HCT116 (cell line): Measurements from ENCODE around the gene ACTN3. TPM values are rescaled to one million over a fixed set of nuclear protein-coding genes. Genes with fewer than 3 reads are reported as not detected.

Experiments used
- ATAC-seq: fragments of 200-7000 bp; cut with Tn5 transposase; 2 replicates; pipeline ENCODE4 v1.9.1; 2020; ENCODE audit warnings: mild to moderate bottlenecking, moderate library complexity
- BruUV-seq: library from RNA; stranded (reverse); fragments of 400-500 nt; replicated peaks from 2 replicates; lab custom pipeline; 2021; lab: Mats Ljungman, UMichigan
- CTCF ChIA-PET: fragments of 300-600 bp; sonication (Branson Sonifier 250); formaldehyde crosslinking; loops from one replicate; lab custom pipeline; 2021; ENCODE audit warnings: antibody characterized with exemption; lab: Charles Lee
- POLR2A ChIA-PET: fragments of 300-600, 350-600 bp; sonication (Branson Sonifier 250); formaldehyde crosslinking; loops from one replicate; lab custom pipeline; 2021; ENCODE audit warnings: antibody characterized with exemption; lab: Charles Lee
- RAD21 ChIA-PET, 2 experiments: fragments of 300-600 bp; sonication (Branson Sonifier 250); formaldehyde crosslinking; loops; one replicate each; lab custom pipeline; 2023; ENCODE audit warnings: low total read pairs in 2 of 2; ENCODE audit not compliant: uncharacterized antibody in 2 of 2, unreplicated experiment in 2 of 2, low non-redundant PET in 1 of 2; lab: Charles Lee
- DNase-seq: peaks from one replicate; pipeline ENCODE4 v3.0.0-alpha.2; 2010; ENCODE audit warnings: low read depth, low spot score
- H2AFZ ChIP-seq: fragments of 200-600 bp; shearing (Covaris generic), sonication (generic); 2 replicates; pipeline ENCODE4 v1.6.1; 2017; ENCODE audit warnings: low read depth, mixed run types, mixed read lengths, antibody characterized with exemption, low read length; ENCODE audit not compliant: poor library complexity, severe bottlenecking
- H3K27ac ChIP-seq: 2 replicates; pipeline ENCODE4 v1.5.1; 2012; ENCODE audit warnings: low read depth, low read length
- H3K27me3 ChIP-seq: fragments of 200-600 bp; sonication (generic); 2 replicates; pipeline ENCODE4 v1.6.1; 2016; ENCODE audit warnings: mixed run types, low read length, mixed read lengths; ENCODE audit not compliant: insufficient read depth
- H3K36me3 ChIP-seq, 2 experiments: fragments of 200-500 bp in 1 of 2; fragments of 200-600 bp in 1 of 2; sonication (Bioruptor generic) in 1 of 2; sonication (generic) in 1 of 2; 2 replicates each; pipeline versions ENCODE4 v1.5.1 to v1.6.1; 2014 to 2016; ENCODE audit warnings: low read length in 2 of 2, inconsistent platforms in 1 of 2, mixed read lengths in 1 of 2, mixed run types in 1 of 2; ENCODE audit not compliant: insufficient read depth in 2 of 2, control insufficient read depth in 1 of 2
- H3K4me1 ChIP-seq, 2 experiments: fragments of 200-600 bp in 1 of 2; sonication (generic) in 1 of 2; 2 replicates each; pipeline versions ENCODE4 v1.5.1 to v1.6.1; 2012 to 2017; ENCODE audit warnings: low read length in 2 of 2, inconsistent platforms in 1 of 2, mild to moderate bottlenecking in 1 of 2, mixed read lengths in 1 of 2, mixed run types in 1 of 2, moderate library complexity in 1 of 2; ENCODE audit not compliant: insufficient read depth in 2 of 2, control insufficient read depth in 1 of 2
- H3K4me2 ChIP-seq: fragments of 200-600 bp; sonication (generic); 2 replicates; pipeline ENCODE4 v1.6.1; 2017; ENCODE audit warnings: mixed run types, low read length, mixed read lengths
- H3K4me3 ChIP-seq, 2 experiments: fragments of 200-600 bp in 1 of 2; sonication (generic) in 1 of 2; replicated peaks in 1 of 2; 2 replicates each; pipeline ENCODE4 v1.5.1; 2011 to 2016; ENCODE audit warnings: low read length in 2 of 2, control low read depth in 1 of 2, low read depth in 1 of 2, mild to moderate bottlenecking in 1 of 2, mixed read lengths in 1 of 2, mixed run types in 1 of 2
- H3K79me2 ChIP-seq: fragments of 200-600 bp; sonication (generic); 2 replicates; pipeline ENCODE4 v1.6.1; 2017; ENCODE audit warnings: mild to moderate bottlenecking, mixed run types, low read length, moderate library complexity, mixed read lengths; ENCODE audit not compliant: insufficient read depth
- H3K9ac ChIP-seq: fragments of 200-600 bp; sonication (generic); 2 replicates; pipeline ENCODE4 v1.6.1; 2016; ENCODE audit warnings: low read length, mixed read lengths
- H3K9me2 ChIP-seq: fragments of 200-600 bp; sonication (generic), shearing (Covaris generic); 2 replicates; pipeline ENCODE4 v1.6.1; 2017; ENCODE audit warnings: mixed run types, mild to moderate bottlenecking, moderate library complexity; ENCODE audit not compliant: insufficient read depth
- H3K9me3 ChIP-seq, 2 experiments: fragments of 200-500 bp in 1 of 2; fragments of 200-600 bp in 1 of 2; sonication (Bioruptor generic) in 1 of 2; sonication (generic) in 1 of 2; 2 replicates each; pipeline ENCODE4 v1.6.1; 2014 to 2017; ENCODE audit warnings: low read length in 2 of 2, mixed read lengths in 2 of 2, inconsistent platforms in 1 of 2, low read depth in 1 of 2, mild to moderate bottlenecking in 1 of 2, mixed run types in 1 of 2, moderate library complexity in 1 of 2; ENCODE audit not compliant: control insufficient read depth in 1 of 2, insufficient read depth in 1 of 2
- H4K20me1 ChIP-seq: fragments of 200-600 bp; sonication (generic), shearing (Covaris generic); 2 replicates; pipeline ENCODE4 v1.6.1; 2017; ENCODE audit warnings: mixed run types, mild to moderate bottlenecking, moderate library complexity; ENCODE audit not compliant: insufficient read depth
- ATF3 ChIP-seq: IDR thresholded peaks from 2 replicates; pipeline ENCODE4 v1.6.1; 2012
- CBX3 ChIP-seq: IDR thresholded peaks from 2 replicates; pipeline ENCODE4 v1.6.1; 2012; ENCODE audit warnings: low read depth
- CEBPB ChIP-seq: IDR thresholded peaks from 2 replicates; pipeline ENCODE4 v1.6.1; 2012; ENCODE audit warnings: low read depth
- CTCF ChIP-seq, 3 experiments: fragments of 200-600 bp in 1 of 3; sonication (generic) in 1 of 3; IDR thresholded peaks in 2 of 3; conservative IDR thresholded peaks in 1 of 3; 2 replicates each; pipeline ENCODE4 v1.5.1; 2012 to 2017; ENCODE audit warnings: low read depth in 2 of 3, low read length in 2 of 3, antibody characterized with exemption in 1 of 3, borderline replicate concordance in 1 of 3, control low read depth in 1 of 3, mild to moderate bottlenecking in 1 of 3, mixed read lengths in 1 of 3, mixed run types in 1 of 3, moderate library complexity in 1 of 3; ENCODE audit not compliant: insufficient read depth in 1 of 3
- ELF1 ChIP-seq: IDR thresholded peaks from 2 replicates; pipeline ENCODE4 v1.6.1; 2012; ENCODE audit warnings: low read depth, borderline replicate concordance
- EZH2 ChIP-seq: fragments of 200-600 bp; sonication (generic); IDR thresholded peaks from 2 replicates; pipeline ENCODE4 v1.6.1; 2017; ENCODE audit warnings: antibody characterized with exemption, mixed run types
- EZH2phosphoT487 ChIP-seq: fragments of 200-600 bp; IDR thresholded peaks from 2 replicates; pipeline ENCODE4 v1.6.1; 2018; ENCODE audit warnings: antibody characterized with exemption, borderline replicate concordance
- FOSL1 ChIP-seq: IDR thresholded peaks from 2 replicates; pipeline ENCODE4 v1.6.1; 2012; ENCODE audit warnings: low read depth
- MAX ChIP-seq: IDR thresholded peaks from 2 replicates; pipeline ENCODE4 v1.6.1; 2012
- POLR2AphosphoS5 ChIP-seq: IDR thresholded peaks from 2 replicates; pipeline ENCODE4 v1.6.1; 2011; ENCODE audit warnings: mild to moderate bottlenecking, low read depth, low read length, moderate library complexity
- RAD21 ChIP-seq: IDR thresholded peaks from 2 replicates; pipeline ENCODE4 v1.6.1; 2012; ENCODE audit warnings: low read depth, mild to moderate bottlenecking
- REST ChIP-seq: IDR thresholded peaks from 2 replicates; pipeline ENCODE4 v1.6.1; 2012; ENCODE audit warnings: low read depth
- SIN3A ChIP-seq: IDR thresholded peaks from 2 replicates; pipeline ENCODE4 v1.6.1; 2012; ENCODE audit warnings: low read depth
- SP1 ChIP-seq: IDR thresholded peaks from 2 replicates; pipeline ENCODE4 v1.6.1; 2012; ENCODE audit warnings: low read depth
- SRF ChIP-seq: IDR thresholded peaks from 2 replicates; pipeline ENCODE4 v1.6.1; 2012; ENCODE audit warnings: low read depth
- TCF7L2 ChIP-seq: IDR thresholded peaks from 2 replicates; pipeline ENCODE4 v1.7.0; 2011; ENCODE audit warnings: borderline replicate concordance, inconsistent platforms; ENCODE audit not compliant: insufficient read depth, insufficient read length; ENCODE audit errors: extremely low read depth
- YY1 ChIP-seq: IDR thresholded peaks from 2 replicates; pipeline ENCODE4 v1.6.1; 2011; ENCODE audit warnings: low read length, low read depth, moderate library complexity, mild to moderate bottlenecking; ENCODE audit not compliant: insufficient replicate concordance; ENCODE audit errors: extremely low read depth
- ZFX ChIP-seq: fragments of 450-650 bp; IDR thresholded peaks from 2 replicates; pipeline ENCODE4 v1.6.1; 2017
- ZNF274 ChIP-seq: fragments of 200-500 bp; sonication (Bioruptor generic); IDR thresholded peaks from 2 replicates; pipeline ENCODE4 v1.6.1; 2014; ENCODE audit warnings: mild to moderate bottlenecking, low read depth, low read length, inconsistent platforms
- intact Hi-C: fragments of 100-400 bp; cut with micrococcal nuclease; formaldehyde crosslinking; loops from 2 replicates; pipeline ENCODE4 v1.10.0; 2022
- total RNA-seq: library from RNA; stranded (reverse); gene quantifications from one replicate; pipeline ENCODE4 v1.2.1, GENCODE V29; 2021; ENCODE audit not compliant: unreplicated experiment

Gene ACTN3
- total RNA-seq, 1 experiment from 2014 or later: not detected

- TF ChIP-seq YY1 (no peak), CBX3 (no peak), ATF3 (no peak), SRF (no peak), CTCF (IDR thresholded peaks at IDR 0.05 in 2 of 3, conservative IDR thresholded peaks at IDR 0.05 in 1 of 3; ENCODE audit: borderline replicate concordance in 1 of 3, insufficient read depth in 1 of 3, low read depth in 2 of 3, low read length in 2 of 3) (no peak)
- TF ChIP-seq, all 23 proteins: peak for 0
Measured at GRCh38 chr11:66498506-66498905, 48.2 kb upstream of the ACTN3 start (continued).

GRCh38 chr11:66505276-66505816 lies 41.4 kb upstream of the ACTN3 start:
- no TSS peak for BruUV-seq
- H3K79me2 ChIP-seq: no peaks in the 10 kb centered on the region
- no peak overlapping the region for H2AFZ ChIP-seq
- peaks cover 0 to 4% of the 10 kb centered on the region in 2 experiments; a peak in 2 of 4 replicates for H3K4me1 ChIP-seq
- no peak for ATAC-seq
- ChIA-PET CTCF (no interaction called here), RAD21 (no interaction called here), POLR2A (no interaction called here)
- no peaks in the 10 kb centered on the region for H3K9me3 ChIP-seq
- no peak overlapping the region for H3K4me3 ChIP-seq
- no peaks in the 10 kb centered on the region for H4K20me1 ChIP-seq
- H3K9me2 ChIP-seq: no peaks in the 10 kb centered on the region
- no peak for DNase-seq
- H3K4me2 ChIP-seq: no peak overlapping the region
- H3K27me3 ChIP-seq: no peaks in the 10 kb centered on the region
- H3K36me3 ChIP-seq: peaks cover 0 to 2% of the 10 kb centered on the region in 2 experiments; a peak in 1 of 4 replicates
- no peak overlapping the region for H3K27ac ChIP-seq
- H3K9ac ChIP-seq: no peak overlapping the region
- intact Hi-C loops: no loop called here
- TF ChIP-seq FOSL1 (no peak), CEBPB (no peak), SP1 (no peak), MAX (no peak), TCF7L2 (no peak), ZFX (no peak), CBX3 (no peak), SRF (no peak), POLR2AphosphoS5 (no peak), SIN3A (no peak), RAD21 (no peak), REST (no peak), EZH2phosphoT487 (no peak), ZNF274 (no peak), ELF1 (no peak), EZH2 (no peak)
